ENCODE data around the gene CSF1R.

GRCh38 chr5:150045549-150045948 lies 40.8 kb downstream of the CSF1R start:
- TF ChIP-seq CTCF (IDR thresholded peaks at IDR 0.05; ENCODE audit: low read depth, low read length) (no peak), EZH2phosphoT487 (IDR thresholded peaks at IDR 0.05; ENCODE audit: low read depth) (no peak)
